Vagina (tissue), 2 donors: ENCODE results near the gene PIP5K1C. TPM values are rescaled to one million over a fixed set of nuclear protein-coding genes. Genes with fewer than 3 reads are reported as not detected.

ENCODE experiments used
- DNase-seq, 2 donors: peaks; one replicate each; pipeline ENCODE4 v3.0.0-alpha.2; 2017; ENCODE audit errors: extremely low spot score in 2 of 2
- H3K27ac ChIP-seq: fragments of 200-600 bp; sonication (generic); one replicate; pipeline ENCODE4 v1.5.1; 2019
- H3K27me3 ChIP-seq: fragments of 200-600 bp; sonication (generic); one replicate; pipeline ENCODE4 v1.5.1; 2019
- H3K36me3 ChIP-seq, 2 donors: fragments of 200-600 bp; sonication (generic); one replicate each; pipeline ENCODE4 v1.5.1; 2017 to 2019
- H3K4me1 ChIP-seq: fragments of 200-600 bp; sonication (generic); one replicate; pipeline ENCODE4 v1.5.1; 2019
- H3K4me3 ChIP-seq, 2 donors: fragments of 200-600 bp; sonication (generic); 1 replicate in 1 of 2; 2 replicates in 1 of 2; pipeline ENCODE4 v1.5.1; 2016 to 2019
- H3K9me3 ChIP-seq: fragments of 200-600 bp; sonication (generic); one replicate; pipeline ENCODE4 v1.5.1; 2019
- POLR2A ChIP-seq, 2 donors: fragments of 450-650 bp; IDR thresholded peaks; one replicate each; pipeline ENCODE4 v1.6.1; 2017; ENCODE audit warnings: antibody characterized with exemption in 2 of 2, mild to moderate bottlenecking in 2 of 2, moderate library complexity in 2 of 2
- POLR2AphosphoS5 ChIP-seq, 2 donors: sonication (generic); formaldehyde crosslinking; IDR thresholded peaks; one replicate each; pipeline ENCODE4 v1.9.0; 2017; ENCODE audit warnings: antibody characterized with exemption in 2 of 2, mild to moderate bottlenecking in 2 of 2, low read depth in 1 of 2; ENCODE audit not compliant: insufficient read depth in 1 of 2
- intact Hi-C: fragments of 100-400 bp; cut with DNase I; formaldehyde crosslinking; loops from one replicate; pipeline ENCODE4 v1.15.1; 2023
- total RNA-seq: library from RNA; depleted of rRNA; stranded (reverse); fragments of >200 nt; gene quantifications from one replicate; pipeline ENCODE4 v1.2.3, GENCODE V29; 2016
- TF ChIP-seq, protein P1 (sequence below), 3 experiments: fragments of 450-650 bp in 2 of 3; fragments of 200-600 bp in 1 of 3; sonication (generic) in 1 of 3; IDR thresholded peaks; one replicate each; pipeline ENCODE4 v1.5.1; 2017 to 2019; ENCODE audit warnings: antibody characterized with exemption in 3 of 3, mild to moderate bottlenecking in 2 of 3, moderate library complexity in 2 of 3

Gene PIP5K1C
- total RNA-seq, 1 donor from 2014 or later = 24.1 TPM

DNA sequence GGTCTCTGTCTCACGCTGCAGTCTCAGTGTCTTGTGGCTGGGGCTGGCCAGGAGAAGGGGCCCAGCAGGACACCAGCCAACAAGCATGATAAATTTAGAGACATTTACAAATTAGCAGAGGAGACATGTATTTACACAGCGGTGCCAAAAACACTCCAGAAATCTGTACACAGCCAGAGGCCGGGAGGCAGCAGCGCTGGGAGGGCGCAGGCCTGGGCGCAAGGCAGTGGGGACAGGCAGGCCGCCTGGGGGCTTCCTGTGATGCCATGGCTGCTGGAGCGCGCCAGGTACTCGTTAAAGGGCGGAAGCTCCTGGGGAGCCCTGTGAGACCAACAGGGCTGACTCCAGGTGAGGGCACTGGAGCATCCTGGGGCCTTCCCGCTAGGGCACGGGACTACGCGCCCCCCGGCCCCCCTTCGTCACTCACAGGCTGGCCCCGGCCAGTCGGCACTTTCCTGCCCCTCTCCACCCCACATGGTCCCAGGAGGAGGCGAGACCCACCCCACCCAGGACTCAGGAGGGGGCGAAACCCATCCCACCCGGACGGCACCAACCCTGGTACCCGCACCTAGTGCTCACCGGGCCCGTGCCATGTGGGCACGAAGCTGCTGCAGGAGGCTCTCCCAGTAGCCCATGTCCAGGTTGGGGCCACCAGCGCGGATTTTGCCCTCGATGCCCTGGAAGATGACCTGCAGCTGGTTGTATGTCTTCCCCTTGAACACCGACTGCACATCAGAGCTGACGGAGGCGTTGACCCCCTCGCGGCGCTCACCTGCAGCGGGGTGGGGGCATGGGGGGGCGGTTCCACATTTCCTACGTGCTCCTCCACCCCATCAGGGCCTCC is 86.2 kb downstream of the PIP5K1C start:
- no peaks in the 10 kb centered on the region for H3K27me3 ChIP-seq
- H3K36me3 ChIP-seq = peaks cover 0 to 52% of the 10 kb centered on the region in 2 donors
- DNase-seq = no peak
- no peak overlapping the region for H3K4me3 ChIP-seq
- H3K4me1 ChIP-seq = peaks cover 20% of the 10 kb centered on the region
- intact Hi-C loops = no loop called here
- TF ChIP-seq, protein P1, sequence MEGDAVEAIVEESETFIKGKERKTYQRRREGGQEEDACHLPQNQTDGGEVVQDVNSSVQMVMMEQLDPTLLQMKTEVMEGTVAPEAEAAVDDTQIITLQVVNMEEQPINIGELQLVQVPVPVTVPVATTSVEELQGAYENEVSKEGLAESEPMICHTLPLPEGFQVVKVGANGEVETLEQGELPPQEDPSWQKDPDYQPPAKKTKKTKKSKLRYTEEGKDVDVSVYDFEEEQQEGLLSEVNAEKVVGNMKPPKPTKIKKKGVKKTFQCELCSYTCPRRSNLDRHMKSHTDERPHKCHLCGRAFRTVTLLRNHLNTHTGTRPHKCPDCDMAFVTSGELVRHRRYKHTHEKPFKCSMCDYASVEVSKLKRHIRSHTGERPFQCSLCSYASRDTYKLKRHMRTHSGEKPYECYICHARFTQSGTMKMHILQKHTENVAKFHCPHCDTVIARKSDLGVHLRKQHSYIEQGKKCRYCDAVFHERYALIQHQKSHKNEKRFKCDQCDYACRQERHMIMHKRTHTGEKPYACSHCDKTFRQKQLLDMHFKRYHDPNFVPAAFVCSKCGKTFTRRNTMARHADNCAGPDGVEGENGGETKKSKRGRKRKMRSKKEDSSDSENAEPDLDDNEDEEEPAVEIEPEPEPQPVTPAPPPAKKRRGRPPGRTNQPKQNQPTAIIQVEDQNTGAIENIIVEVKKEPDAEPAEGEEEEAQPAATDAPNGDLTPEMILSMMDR (IDR thresholded peaks at IDR 0.05) = no peak
- TF ChIP-seq POLR2A (IDR thresholded peaks at IDR 0.05) (no peak), POLR2AphosphoS5 (IDR thresholded peaks at IDR 0.05; ENCODE audit: insufficient read depth in 1 of 2, low read depth in 1 of 2) (no peak)
- no peak overlapping the region for H3K27ac ChIP-seq
- H3K9me3 ChIP-seq = no peaks in the 10 kb centered on the region

DNA sequence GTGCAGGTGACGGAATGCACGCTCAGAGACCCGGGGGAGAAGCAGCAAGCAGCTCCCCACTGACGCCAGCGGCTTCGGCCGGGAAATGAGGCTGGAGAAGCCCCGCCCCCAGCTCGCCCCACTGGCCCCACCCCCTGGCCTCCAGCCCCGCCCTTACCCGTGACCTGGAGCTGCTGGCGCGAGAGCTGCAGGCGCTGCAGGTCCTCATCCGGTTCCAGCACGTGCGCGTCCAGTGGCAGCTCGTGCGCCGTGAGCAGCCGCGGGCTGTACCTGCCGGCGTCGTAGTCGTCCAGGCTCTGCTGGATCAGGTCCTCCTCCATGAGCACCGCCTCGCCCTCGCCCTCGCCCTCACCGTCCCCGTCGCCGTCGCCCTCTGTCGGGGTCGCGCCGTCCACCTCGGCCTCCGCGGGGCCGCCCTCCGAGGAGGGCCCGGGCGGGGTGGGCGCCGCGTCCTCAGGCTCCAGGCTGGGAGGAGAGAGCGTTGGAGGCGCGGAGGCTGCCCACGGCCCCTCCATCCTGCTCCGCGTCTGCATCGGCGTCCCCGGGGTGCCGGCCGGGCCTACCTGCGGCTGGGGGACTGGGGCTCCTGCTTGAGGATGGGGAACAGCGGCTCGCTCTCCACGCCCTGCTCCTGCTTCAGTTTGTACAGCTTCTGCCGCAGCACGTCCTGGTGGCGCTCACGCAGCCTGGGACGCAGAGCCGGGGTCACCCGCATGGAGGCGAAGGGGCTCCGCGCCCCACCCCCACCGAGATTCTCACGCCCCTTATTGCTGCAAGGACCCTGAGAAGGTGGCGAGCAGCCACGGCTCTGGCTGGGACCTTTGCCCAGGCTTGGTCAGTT is 87.1 kb downstream of the PIP5K1C start:
- Histone ChIP-seq H3K36me3 (peaks cover 0 to 52% of the 10 kb centered on the region in 2 donors), H3K27ac (no peak overlapping the region), H3K9me3 (no peaks in the 10 kb centered on the region), H3K27me3 (no peaks in the 10 kb centered on the region), H3K4me3 (no peak overlapping the region), H3K4me1 (peaks cover 17% of the 10 kb centered on the region)
- intact Hi-C loops = no loop called here
- no peak for DNase-seq
- TF ChIP-seq POLR2A (IDR thresholded peaks at IDR 0.05) (no peak), POLR2AphosphoS5 (IDR thresholded peaks at IDR 0.05; ENCODE audit: insufficient read depth in 1 of 2, low read depth in 1 of 2) (no peak)
- TF ChIP-seq, protein P1 (IDR thresholded peaks at IDR 0.05) = no peak

DNA sequence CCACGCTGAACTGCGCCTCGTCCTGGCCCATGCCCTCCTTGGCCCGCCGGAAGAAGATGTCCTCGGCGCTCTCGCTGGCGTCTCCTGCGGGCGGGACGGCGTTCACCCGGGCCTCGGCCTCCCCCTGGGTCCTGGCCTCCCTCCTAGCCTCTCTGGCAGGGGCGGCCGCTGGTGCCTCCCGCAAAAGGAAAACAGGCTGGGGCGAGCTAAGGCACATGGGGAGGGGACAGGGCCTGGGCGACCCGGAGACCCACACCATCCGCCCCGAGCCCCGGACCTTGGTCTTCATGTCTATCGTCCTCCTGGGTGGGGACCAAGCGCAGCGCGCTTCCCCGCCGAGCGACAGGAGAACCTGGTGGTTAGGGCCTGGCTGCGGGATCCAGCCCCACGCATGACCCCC is 87.9 kb downstream of the PIP5K1C start:
- DNase-seq = no peak
- H3K4me3 ChIP-seq = no peak overlapping the region
- H3K27ac ChIP-seq = no peak overlapping the region
- no peak for TF ChIP-seq POLR2AphosphoS5 (IDR thresholded peaks at IDR 0.05; ENCODE audit: insufficient read depth in 1 of 2, low read depth in 1 of 2)
- TF ChIP-seq, protein P1 (IDR thresholded peaks at IDR 0.05) = no peak
- no peak for TF ChIP-seq POLR2A (IDR thresholded peaks at IDR 0.05)
- no peaks in the 10 kb centered on the region for H3K9me3 ChIP-seq
- peaks cover 0 to 52% of the 10 kb centered on the region in 2 donors for H3K36me3 ChIP-seq
- intact Hi-C loops = no loop called here
- peaks cover 17% of the 10 kb centered on the region for H3K4me1 ChIP-seq
- H3K27me3 ChIP-seq = no peaks in the 10 kb centered on the region

DNA sequence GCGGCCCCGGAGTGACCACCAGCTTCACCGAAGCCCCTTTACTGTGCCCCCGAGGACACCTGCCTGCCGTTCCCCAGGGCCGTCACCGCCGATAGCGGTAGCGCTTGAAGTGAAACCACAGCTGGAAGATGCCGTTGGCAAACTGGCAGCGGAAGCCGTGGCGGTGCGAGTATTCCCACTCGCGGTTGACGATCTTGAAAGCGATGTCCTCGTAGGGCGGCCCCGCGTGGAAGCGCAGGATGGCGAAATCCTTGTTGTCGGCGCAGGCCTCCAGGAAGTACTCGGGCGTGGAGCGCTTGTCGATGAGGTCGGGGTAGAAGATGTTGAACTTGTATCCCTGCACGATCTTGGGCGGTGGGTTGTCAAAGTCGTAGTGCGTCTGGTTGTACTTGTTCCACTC is 88.4 kb downstream of the PIP5K1C start:
- no peak for DNase-seq
- H3K27ac ChIP-seq = no peak overlapping the region
- H3K36me3 ChIP-seq = peaks cover 0 to 52% of the 10 kb centered on the region in 2 donors
- H3K9me3 ChIP-seq = no peaks in the 10 kb centered on the region
- no peak overlapping the region for H3K4me3 ChIP-seq
- no peaks in the 10 kb centered on the region for H3K27me3 ChIP-seq
- TF ChIP-seq, protein P1 (IDR thresholded peaks at IDR 0.05) = no peak
- TF ChIP-seq POLR2AphosphoS5 (IDR thresholded peaks at IDR 0.05; ENCODE audit: insufficient read depth in 1 of 2, low read depth in 1 of 2) = no peak
- TF ChIP-seq POLR2A (IDR thresholded peaks at IDR 0.05) = no peak
- intact Hi-C loops = no loop called here
- peaks cover 22% of the 10 kb centered on the region for H3K4me1 ChIP-seq
